ENCODE data around the gene PLIN4.

Gene PLIN4

GRCh38 chr19:4553775-4554174, 35.5 kb upstream of the PLIN4 start:
- TF ChIP-seq CTCF (IDR thresholded peaks at IDR 0.05; ENCODE audit: low read depth, low read length), result no peak
- H3K36me3 ChIP-seq, result no peaks in the 10 kb centered on the region
- H3K4me3 ChIP-seq (ENCODE audit: low read depth, low read length), result no peak overlapping the region

GRCh38 chr19:4553092-4553695, 34.9 kb upstream of the PLIN4 start:
- Histone ChIP-seq H3K4me1 (peaks cover 3% of the 10 kb centered on the region), H3K4me3 (ENCODE audit: low read depth, low read length) (no peak overlapping the region), H3K9me3 (peaks cover 3% of the 10 kb centered on the region; the same call in 1 of the 2 replicates), H3K36me3 (no peaks in the 10 kb centered on the region), H3K27me3 (peaks cover 7% of the 10 kb centered on the region)
- TF ChIP-seq CTCF (IDR thresholded peaks at IDR 0.05; ENCODE audit: low read depth, low read length), result no peak
- no peak for DNase-seq

More at GRCh38 chr19:4553775-4554174, 35.5 kb upstream of the PLIN4 start:
- H3K4me1 ChIP-seq, result peaks cover 3% of the 10 kb centered on the region
- H3K9me3 ChIP-seq, result peaks cover 3% of the 10 kb centered on the region; the same call in 1 of the 2 replicates
- H3K27me3 ChIP-seq, result peaks cover 1% of the 10 kb centered on the region
- no peak for DNase-seq

- H3K36me3 ChIP-seq, result no peaks in the 10 kb centered on the region
- no peak for TF ChIP-seq CTCF (IDR thresholded peaks at IDR 0.05; ENCODE audit: low read depth, low read length)
- H3K9me3 ChIP-seq, result peaks cover 3% of the 10 kb centered on the region; the same call in 1 of the 2 replicates
- H3K4me1 ChIP-seq, result peaks cover 3% of the 10 kb centered on the region
- H3K4me3 ChIP-seq (ENCODE audit: low read depth, low read length), result no peak overlapping the region
- DNase-seq, result no peak
- H3K27me3 ChIP-seq, result peaks cover 14% of the 10 kb centered on the region
Observed at GRCh38 chr19:4552525-4552819, 34.2 kb upstream of the PLIN4 start.

GRCh38 chr19:4550479-4551050, 32.3 kb upstream of the PLIN4 start:
- no peak overlapping the region for H3K4me3 ChIP-seq (ENCODE audit: low read depth, low read length)
- no peak for TF ChIP-seq CTCF (IDR thresholded peaks at IDR 0.05; ENCODE audit: low read depth, low read length)
- no peaks in the 10 kb centered on the region for H3K36me3 ChIP-seq

GRCh38 chr19:4550018-4550417, 31.7 kb upstream of the PLIN4 start:
- Histone ChIP-seq H3K36me3 (no peaks in the 10 kb centered on the region), H3K4me1 (no peaks in the 10 kb centered on the region), H3K27me3 (peaks cover 20% of the 10 kb centered on the region), H3K9me3 (0 out of 2 replicates have a peak, but pooled peaks cover 3% of the 10 kb centered on the region), H3K4me3 (ENCODE audit: low read depth, low read length) (no peak overlapping the region)
- no peak for DNase-seq
- no peak for TF ChIP-seq CTCF (IDR thresholded peaks at IDR 0.05; ENCODE audit: low read depth, low read length)

More at GRCh38 chr19:4550479-4551050, 32.3 kb upstream of the PLIN4 start:
- DNase-seq, result no peak
- no peaks in the 10 kb centered on the region for H3K4me1 ChIP-seq
- peaks cover 3% of the 10 kb centered on the region; the same call in 1 of the 2 replicates for H3K9me3 ChIP-seq
- H3K27me3 ChIP-seq, result peaks cover 20% of the 10 kb centered on the region

GRCh38 chr19:4548238-4548584, 29.9 kb upstream of the PLIN4 start:
- no peaks in the 10 kb centered on the region for H3K4me1 ChIP-seq
- DNase-seq, result no peak
- no peak overlapping the region for H3K4me3 ChIP-seq (ENCODE audit: low read depth, low read length)
- TF ChIP-seq CTCF (IDR thresholded peaks at IDR 0.05; ENCODE audit: low read depth, low read length), result no peak
- peaks cover 20% of the 10 kb centered on the region for H3K27me3 ChIP-seq
- no peaks in the 10 kb centered on the region for H3K36me3 ChIP-seq
- H3K9me3 ChIP-seq, result 0 out of 2 replicates have a peak, but pooled peaks cover 3% of the 10 kb centered on the region

Measured in BE2C (cell line).